IPS DF 19.7 (cell line): ENCODE measurements around the gene STARD9.
"Not testable (repeated sequence)": the region's sequence is repeated elsewhere in the genome, so short reads cannot be mapped to it uniquely, and the experiment has no call there.

Experiments used
- DNase-seq: peaks from one replicate; pipeline ENCODE4 v3.0.0-alpha.2; 2013; ENCODE audit warnings: low read depth, low spot score

Gene STARD9

GRCh38 chr15:42575188-42576039 is at the start of gene STARD9:
Gene STARD9 (plus strand): TSS chr15:42575606. CDS start chr15:42575716, 110 bp downstream.
- DNase-seq: peak; percentile 82

DNA sequence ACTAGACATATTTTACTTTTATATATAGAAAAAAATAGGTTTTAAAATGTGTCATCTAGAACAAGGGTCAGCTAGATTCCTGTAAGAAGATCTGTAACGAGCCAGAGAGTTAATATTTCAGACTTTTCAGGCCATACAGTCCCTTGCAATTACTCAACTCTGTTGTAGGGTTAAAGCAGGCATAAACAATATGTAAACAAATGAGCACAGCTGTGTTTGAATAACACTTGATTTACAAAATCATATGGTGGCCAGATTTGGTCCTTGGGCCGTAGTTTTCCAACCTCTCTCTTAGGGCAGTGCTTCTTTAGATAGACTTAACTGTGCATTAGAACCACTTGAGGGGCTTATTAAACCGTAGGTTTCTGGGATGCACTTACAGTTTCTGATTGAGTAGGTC is 46.4 kb upstream of the STARD9 start:
- DNase-seq: no peak

GRCh38 chr15:42533246-42533645 is 42.2 kb upstream of the STARD9 start:
- DNase-seq: no peak

- DNase-seq: no peak
Measured at GRCh38 chr15:42544853-42545629, 30.4 kb upstream of the STARD9 start.

DNA sequence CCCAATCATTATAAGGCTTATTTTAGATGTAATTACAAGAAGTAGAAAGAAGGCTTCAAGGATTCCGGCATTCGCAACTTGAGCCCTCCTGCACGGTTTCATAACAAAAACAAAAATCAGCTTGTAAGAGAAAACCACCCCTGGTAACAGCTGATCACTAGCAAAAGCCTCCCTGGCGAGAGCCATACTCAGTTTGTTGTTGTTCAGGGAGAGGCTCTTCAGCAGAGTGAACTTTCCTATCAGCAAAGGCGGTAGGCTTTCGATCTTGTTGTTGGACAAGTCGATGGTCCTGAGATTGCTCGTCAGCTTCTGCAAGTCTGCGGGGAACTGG is 27.5 kb upstream of the STARD9 start:
- no peak for DNase-seq

GRCh38 chr15:42548249-42549031 is 27.0 kb upstream of the STARD9 start, which contains the start of the genes HAUS2 and LRRC57:
Gene HAUS2 (plus strand): TSS chr15:42548838. CDS start chr15:42548873, 35 bp downstream.
Gene LRRC57 (minus strand): TSS chr15:42548793. CDS start chr15:42548434, 359 bp downstream.
- DNase-seq: peak; percentile 73

DNA sequence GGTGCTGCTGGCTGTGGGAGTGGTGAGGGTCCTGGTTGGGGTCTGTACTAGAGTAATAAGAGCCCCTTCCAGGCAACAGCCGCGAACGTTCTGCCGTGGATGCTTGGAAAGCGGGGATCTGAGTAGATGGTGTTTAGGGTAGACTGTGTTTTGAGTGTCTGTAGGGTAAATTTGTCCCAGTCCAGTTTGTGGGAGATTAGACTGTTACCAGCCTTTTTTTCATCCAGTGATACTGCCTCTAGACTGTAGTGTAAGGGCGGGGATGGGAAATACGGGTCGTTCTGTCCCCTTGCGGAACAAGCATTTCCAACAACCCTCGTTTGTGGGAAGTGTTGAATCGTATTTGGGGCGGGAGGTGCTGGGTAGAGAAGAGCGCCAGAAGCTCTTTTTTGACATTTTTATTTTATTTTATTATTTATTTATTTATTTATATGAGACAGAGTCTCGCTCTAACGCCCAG is 26.3 kb upstream of the STARD9 start:
- no peak for DNase-seq

DNA sequence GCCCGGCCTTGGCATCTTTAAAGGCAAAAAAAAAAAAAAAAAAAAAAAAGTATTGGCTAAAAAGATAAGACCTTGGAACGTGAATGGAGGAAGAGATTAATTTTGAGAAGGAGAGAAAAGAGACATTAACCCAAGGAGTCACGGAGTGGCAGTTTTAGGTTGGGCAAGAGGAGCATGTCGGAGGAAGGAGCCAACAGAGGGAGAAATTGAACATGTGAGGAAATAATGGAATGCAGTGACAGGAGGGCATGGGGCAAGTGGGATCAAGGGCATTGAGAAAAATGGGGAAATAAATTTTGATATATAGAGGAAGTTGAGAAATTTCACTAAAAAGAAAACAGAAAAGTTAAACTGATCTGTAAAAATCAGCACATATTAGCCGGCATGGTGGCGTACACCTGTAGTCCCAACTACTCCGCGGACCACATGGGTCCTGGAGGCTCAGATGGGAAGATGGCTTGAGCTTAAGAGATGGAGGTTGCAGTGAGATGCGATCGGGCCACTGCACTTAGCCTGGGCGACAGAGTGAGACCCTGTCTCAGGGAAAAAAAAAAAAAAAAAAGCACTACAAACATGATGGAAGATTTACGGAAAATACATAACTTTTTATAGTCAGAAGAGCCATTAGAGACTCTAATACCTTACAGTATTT is 25.5 kb upstream of the STARD9 start:
- no peak for DNase-seq

DNA sequence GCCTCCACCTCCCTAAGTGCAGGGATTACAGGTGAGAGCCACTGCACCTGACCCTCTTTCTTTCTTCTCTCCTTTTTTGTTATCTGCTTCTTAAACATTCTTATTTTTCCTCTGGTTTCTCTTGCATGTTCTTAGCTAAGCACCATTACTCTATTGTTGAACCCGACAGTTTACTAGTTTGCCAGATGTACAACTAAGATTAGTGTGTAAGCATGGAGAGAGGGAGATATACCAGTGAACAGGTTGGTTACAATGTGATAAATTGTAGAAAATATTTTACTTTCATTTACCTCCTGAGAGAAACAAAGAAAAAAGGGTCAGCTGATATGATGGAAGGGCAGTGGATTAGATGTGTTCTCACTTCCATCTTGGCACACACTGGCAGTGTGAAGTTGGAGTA is 21.9 kb upstream of the STARD9 start:
- no peak for DNase-seq

- not testable (repeated sequence) for DNase-seq
Measured at GRCh38 chr15:42556550-42557207, 18.7 kb upstream of the STARD9 start.

- DNase-seq: no peak
Measured at GRCh38 chr15:42558739-42559138, 16.7 kb upstream of the STARD9 start.

GRCh38 chr15:42576040-42576594 is 711 bp downstream of the STARD9 start:
- no peak for DNase-seq

DNA sequence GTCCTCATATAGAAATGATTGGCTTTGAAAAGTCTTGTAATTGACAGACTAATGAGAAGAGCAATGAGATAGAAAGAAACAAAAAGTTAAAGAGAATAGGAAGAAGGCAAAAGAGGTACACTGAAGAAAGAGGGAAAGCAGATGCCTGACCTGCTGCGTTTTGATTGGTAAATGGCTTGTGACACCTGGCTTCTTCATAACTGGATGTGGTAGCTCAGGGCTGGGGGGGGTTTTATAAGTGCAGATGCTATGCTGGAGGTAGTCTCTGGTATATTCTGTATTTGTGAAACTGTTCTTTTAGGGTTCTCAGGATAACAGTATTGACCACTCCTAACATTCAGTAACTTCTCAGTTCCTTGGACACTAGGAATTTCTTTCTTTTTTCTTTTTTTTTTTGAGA is 1.4 kb downstream of the STARD9 start:
- no peak for DNase-seq

- DNase-seq: no peak
Measured at GRCh38 chr15:42577514-42578031, 2.2 kb downstream of the STARD9 start.

- DNase-seq: no peak
Measured at GRCh38 chr15:42578984-42579537, 3.7 kb downstream of the STARD9 start.

GRCh38 chr15:42581272-42581730 is 5.9 kb downstream of the STARD9 start:
- no peak for DNase-seq

- no peak for DNase-seq
Measured at GRCh38 chr15:42582569-42583375, 7.4 kb downstream of the STARD9 start.

- DNase-seq: no peak
Measured at GRCh38 chr15:42584031-42584765, 8.8 kb downstream of the STARD9 start.
